Activated naive CD4-positive, alpha-beta T cell treated with anti-CD3 and anti-CD28 coated beads for 36 hours (primary cell): ENCODE data around the gene GPR21. TPM values are rescaled to one million over a fixed set of nuclear protein-coding genes. Genes with fewer than 3 reads are reported as not detected.

Source experiments
- CTCF ChIA-PET: fragments of 350-600 bp; sonication (Branson Sonifier 250); formaldehyde crosslinking; loops from one replicate; lab custom pipeline; 2021; ENCODE audit warnings: antibody characterized with exemption; lab: Charles Lee
- DNase-seq: peaks from one replicate; pipeline ENCODE4 v3.0.0-alpha.2; 2020
- H3K27ac Mint-ChIP-seq: one replicate; pipeline ENCODE4 v1.8.0; 2021; ENCODE audit warnings: mild to moderate bottlenecking, mixed read lengths
- H3K27me3 Mint-ChIP-seq: one replicate; pipeline ENCODE4 v1.8.0; 2021; ENCODE audit warnings: low read depth, mixed read lengths
- H3K36me3 Mint-ChIP-seq: one replicate; pipeline ENCODE4 v1.8.0; 2021; ENCODE audit warnings: low read depth, mixed read lengths
- H3K4me1 Mint-ChIP-seq: one replicate; pipeline ENCODE4 v1.8.0; 2021; ENCODE audit warnings: low read depth, mixed read lengths
- H3K4me3 Mint-ChIP-seq: one replicate; pipeline ENCODE4 v1.8.0; 2021; ENCODE audit warnings: mild to moderate bottlenecking, moderate library complexity, mixed read lengths
- H3K9me3 Mint-ChIP-seq: one replicate; pipeline ENCODE4 v1.8.0; 2021; ENCODE audit warnings: mixed read lengths
- intact Hi-C: fragments of 100-400 bp; cut with micrococcal nuclease; formaldehyde crosslinking; loops from one replicate; pipeline ENCODE4 v1.15.1; 2023
- total RNA-seq, 2 experiments: library from RNA; stranded (reverse); gene quantifications; one replicate each; pipeline ENCODE4 v1.2.3, GENCODE V29; 2021

Gene GPR21
- total RNA-seq, 2 experiments from 2014 or later: 0.32 to 0.50 TPM

DNA sequence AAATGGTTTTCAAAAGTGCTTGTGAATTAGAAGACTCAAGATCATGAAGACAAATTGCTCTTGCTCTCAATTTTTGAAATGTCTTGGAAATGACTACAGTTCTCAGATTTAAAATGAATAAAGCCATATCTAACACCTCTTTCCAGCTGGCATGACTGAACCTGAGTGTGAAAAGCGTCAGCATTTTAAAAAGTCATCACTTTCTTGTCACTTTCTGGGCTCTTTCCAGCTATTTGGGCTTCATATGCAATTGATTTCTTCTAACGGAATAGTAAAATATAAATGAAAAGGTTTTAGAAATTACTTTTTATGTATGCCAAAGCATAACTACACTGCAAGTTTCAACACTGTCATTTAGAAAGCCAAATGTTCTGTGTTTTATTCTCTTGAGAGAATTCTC lies 2.3 kb downstream of the GPR21 start:
- Mint-ChIP-seq H3K27ac (no peak overlapping the region), H3K36me3 (peaks cover 2% of the 10 kb centered on the region)

DNA sequence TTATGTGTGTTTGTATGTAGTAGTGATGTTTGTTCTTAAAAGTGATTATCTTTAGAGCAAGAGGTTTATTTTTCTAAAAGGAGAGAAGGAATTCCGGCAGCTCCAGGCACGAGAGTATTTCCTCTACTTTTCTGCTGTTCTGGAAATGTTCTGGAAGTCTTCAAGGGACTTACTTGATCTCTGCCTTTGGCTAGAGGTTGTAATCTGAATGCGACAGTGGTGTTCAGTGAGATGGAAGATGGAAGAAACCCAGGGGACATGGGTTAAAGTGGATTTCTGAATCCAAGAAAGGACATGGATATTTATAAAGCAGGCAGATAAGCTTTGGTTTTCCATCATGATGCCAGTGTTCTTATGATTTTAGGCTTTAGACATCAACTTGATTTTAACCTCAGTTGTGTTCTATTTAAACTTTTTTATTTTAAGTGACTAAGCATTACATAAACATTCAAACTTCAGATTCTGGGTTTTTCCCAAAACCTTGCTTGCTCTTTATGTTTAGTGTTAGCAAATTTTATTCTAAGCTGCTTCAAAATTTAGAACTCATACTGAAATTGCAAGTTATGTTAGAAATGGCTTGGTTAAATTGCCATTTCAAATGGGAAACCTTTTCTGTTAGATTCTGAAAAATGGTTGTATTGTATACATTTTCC lies 3.6 kb downstream of the GPR21 start:
- Mint-ChIP-seq H3K36me3 (peaks cover 5% of the 10 kb centered on the region), H3K4me1 (peaks cover 6% of the 10 kb centered on the region), H3K27me3 (no peaks in the 10 kb centered on the region), H3K27ac (no peak overlapping the region), H3K9me3 (no peaks in the 10 kb centered on the region), H3K4me3 (no peak overlapping the region)
- intact Hi-C loops: no loop called here
- no peak for DNase-seq
- CTCF ChIA-PET: no interaction called here

More for the DNA sequence above, 2.3 kb downstream of the GPR21 start:
- Mint-ChIP-seq H3K27me3 (no peaks in the 10 kb centered on the region), H3K4me3 (no peak overlapping the region), H3K9me3 (no peaks in the 10 kb centered on the region), H3K4me1 (peaks cover 6% of the 10 kb centered on the region)
- intact Hi-C loops: no loop called here
- CTCF ChIA-PET: interaction anchor here (0.7 kb wide), 2 partner anchors 13 to 17 kb away, joined by 3 read pairs; no protein-coding TSS in a partner anchor
- no peak for DNase-seq

- Mint-ChIP-seq H3K27me3 (no peaks in the 10 kb centered on the region), H3K9me3 (peaks cover 2% of the 10 kb centered on the region), H3K27ac (no peak overlapping the region), H3K4me1 (peaks cover 6% of the 10 kb centered on the region), H3K4me3 (no peak overlapping the region), H3K36me3 (peaks cover 13% of the 10 kb centered on the region)
- CTCF ChIA-PET: no interaction called here
- intact Hi-C loops: no loop called here
- no peak for DNase-seq
Observed at GRCh38 chr9:123039617-123040219, 6.3 kb downstream of the GPR21 start.

GRCh38 chr9:123040801-123041200 lies 7.3 kb downstream of the GPR21 start:
- Mint-ChIP-seq H3K27ac (no peak overlapping the region), H3K36me3 (peaks cover 10% of the 10 kb centered on the region), H3K4me1 (peaks cover 6% of the 10 kb centered on the region), H3K27me3 (no peaks in the 10 kb centered on the region), H3K4me3 (no peak overlapping the region), H3K9me3 (peaks cover 2% of the 10 kb centered on the region)
- no peak for DNase-seq
- CTCF ChIA-PET: no interaction called here
- intact Hi-C loops: no loop called here

DNA sequence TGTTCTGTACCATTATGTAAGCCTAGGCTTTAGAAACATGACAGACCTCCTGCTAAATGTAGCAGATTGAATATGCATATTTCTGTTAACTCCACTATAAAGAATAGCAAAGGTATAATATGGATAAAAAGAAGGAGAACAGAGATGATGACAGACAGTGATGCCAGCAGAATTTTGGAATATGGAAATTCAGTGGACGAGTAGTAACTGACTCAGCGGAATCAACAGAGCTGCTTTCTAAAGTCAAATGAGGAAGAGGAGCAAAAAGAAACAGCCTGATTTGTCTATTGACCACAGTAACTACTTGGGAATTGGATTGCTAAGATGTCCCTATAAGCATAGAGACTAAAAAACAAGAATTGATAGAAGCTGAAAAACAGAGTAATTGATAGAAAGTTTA lies 8.0 kb downstream of the GPR21 start:
- Mint-ChIP-seq H3K4me1 (peaks cover 6% of the 10 kb centered on the region), H3K27ac (no peak overlapping the region), H3K36me3 (peaks cover 10% of the 10 kb centered on the region), H3K9me3 (peaks cover 2% of the 10 kb centered on the region), H3K27me3 (no peaks in the 10 kb centered on the region), H3K4me3 (no peak overlapping the region)
- no peak for DNase-seq
- intact Hi-C loops: no loop called here
- CTCF ChIA-PET: interaction anchor here (0.6 kb wide), 1 partner anchor 699 kb away, joined by 4 read pairs; no protein-coding TSS in a partner anchor

GRCh38 chr9:123043081-123043939 lies 9.8 kb downstream of the GPR21 start:
- no peak overlapping the region for H3K27ac Mint-ChIP-seq
- H3K36me3 Mint-ChIP-seq: peaks cover 10% of the 10 kb centered on the region
- H3K4me3 Mint-ChIP-seq: no peak overlapping the region
- H3K4me1 Mint-ChIP-seq: no peaks in the 10 kb centered on the region
- CTCF ChIA-PET: no interaction called here
- intact Hi-C loops: no loop called here
- peaks cover 2% of the 10 kb centered on the region for H3K9me3 Mint-ChIP-seq
- no peaks in the 10 kb centered on the region for H3K27me3 Mint-ChIP-seq
- no peak for DNase-seq

DNA sequence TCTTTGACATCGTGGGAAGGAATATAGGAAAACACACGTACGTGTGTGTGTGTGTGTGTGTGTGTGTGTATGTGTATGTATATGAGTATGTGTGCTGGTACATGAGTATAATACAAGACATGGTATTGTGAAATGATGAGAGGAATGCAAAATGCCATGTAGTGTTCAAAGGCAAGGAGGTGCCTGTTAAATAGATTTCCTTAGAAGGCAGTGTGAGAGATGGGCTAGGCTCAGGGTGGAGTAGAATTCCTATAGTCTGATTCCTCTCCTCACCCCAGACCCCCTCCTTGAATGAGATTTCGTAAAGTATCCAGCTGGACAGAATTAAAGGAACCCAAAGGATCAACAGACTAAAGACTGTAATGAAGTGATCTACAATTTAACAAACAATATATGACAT lies 11.1 kb downstream of the GPR21 start:
- peaks cover 2% of the 10 kb centered on the region for H3K9me3 Mint-ChIP-seq
- no peaks in the 10 kb centered on the region for H3K27me3 Mint-ChIP-seq
- CTCF ChIA-PET: no interaction called here
- no peaks in the 10 kb centered on the region for H3K4me1 Mint-ChIP-seq
- H3K27ac Mint-ChIP-seq: no peak overlapping the region
- H3K36me3 Mint-ChIP-seq: peaks cover 10% of the 10 kb centered on the region
- no peak for DNase-seq
- intact Hi-C loops: no loop called here
- no peak overlapping the region for H3K4me3 Mint-ChIP-seq

GRCh38 chr9:123046406-123047195 lies 13.1 kb downstream of the GPR21 start:
- Mint-ChIP-seq H3K4me1 (no peaks in the 10 kb centered on the region), H3K4me3 (no peak overlapping the region), H3K9me3 (peaks cover 2% of the 10 kb centered on the region), H3K27me3 (no peaks in the 10 kb centered on the region), H3K27ac (no peak overlapping the region), H3K36me3 (peaks cover 8% of the 10 kb centered on the region)
- CTCF ChIA-PET: interaction anchor here (0.6 kb wide), 1 partner anchor 145 kb away, joined by 3 read pairs; no protein-coding TSS in a partner anchor
- intact Hi-C loops: no loop called here
- DNase-seq: no peak

DNA sequence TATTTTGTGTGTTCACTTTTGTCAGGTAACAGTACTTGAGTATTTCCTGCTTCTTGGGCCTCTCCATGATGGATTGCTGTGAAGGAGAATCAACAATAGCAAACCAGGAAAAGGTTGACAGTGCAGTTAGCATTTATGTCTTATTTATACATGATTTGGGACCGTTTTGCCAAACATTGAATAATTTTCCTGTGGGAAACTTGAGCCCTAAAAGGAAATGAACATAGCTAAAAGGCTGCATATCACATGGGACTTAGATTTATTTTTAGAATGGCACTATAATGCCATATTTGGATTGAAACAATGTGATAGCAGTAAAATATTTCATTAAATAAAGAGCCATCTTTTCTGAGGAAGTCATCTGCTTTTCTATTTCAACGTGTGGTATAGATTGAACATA lies 15.3 kb downstream of the GPR21 start:
- no peak for DNase-seq
- Mint-ChIP-seq H3K4me1 (peaks cover 2% of the 10 kb centered on the region), H3K4me3 (no peak overlapping the region), H3K36me3 (no peaks in the 10 kb centered on the region), H3K27me3 (no peaks in the 10 kb centered on the region), H3K9me3 (no peaks in the 10 kb centered on the region), H3K27ac (no peak overlapping the region)
- CTCF ChIA-PET: interaction anchor here (0.5 kb wide), 2 partner anchors 12 to 125 kb away, joined by 3 to 6 read pairs; no protein-coding TSS in a partner anchor
- intact Hi-C loops: no loop called here

DNA sequence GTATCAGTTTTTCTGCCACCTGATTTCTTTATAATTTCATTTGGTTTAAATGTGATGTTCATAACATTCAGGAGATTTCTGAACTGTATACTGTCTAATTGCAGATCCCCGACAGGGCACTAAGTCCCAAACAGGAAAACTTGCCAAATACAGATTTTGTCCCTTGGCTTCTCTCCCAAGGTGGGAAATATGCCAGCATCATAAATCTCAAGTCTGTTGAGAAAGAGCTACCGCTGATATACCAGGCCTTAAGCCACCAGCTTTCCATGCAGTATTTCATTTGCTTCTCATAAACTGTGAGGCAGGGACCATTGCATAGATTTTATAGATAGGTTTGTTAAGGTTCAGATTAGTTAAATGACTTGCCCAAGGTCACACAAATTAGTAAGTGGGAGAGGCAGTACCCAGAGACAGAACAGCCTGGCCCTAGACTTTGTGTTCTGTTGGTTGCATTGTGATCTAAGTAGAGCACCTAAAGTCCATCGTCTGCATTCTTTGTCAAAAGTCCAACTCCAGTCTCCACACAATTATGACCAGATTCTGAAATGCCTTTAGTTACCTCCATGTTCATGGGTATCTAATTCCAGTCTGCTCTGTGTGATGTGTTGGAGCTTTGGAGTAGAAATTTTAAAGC lies 16.2 kb downstream of the GPR21 start:
- Mint-ChIP-seq H3K36me3 (no peaks in the 10 kb centered on the region), H3K4me3 (no peak overlapping the region), H3K27ac (no peak overlapping the region), H3K27me3 (no peaks in the 10 kb centered on the region), H3K4me1 (peaks cover 2% of the 10 kb centered on the region), H3K9me3 (no peaks in the 10 kb centered on the region)
- intact Hi-C loops: no loop called here
- CTCF ChIA-PET: interaction anchor here (0.5 kb wide), 2 partner anchors 13 to 125 kb away, joined by 3 to 6 read pairs; no protein-coding TSS in a partner anchor
- no peak for DNase-seq

GRCh38 chr9:123053046-123053445 lies 19.6 kb downstream of the GPR21 start:
- no peaks in the 10 kb centered on the region for H3K9me3 Mint-ChIP-seq
- H3K36me3 Mint-ChIP-seq: no peaks in the 10 kb centered on the region

More at GRCh38 chr9:123053046-123053445, 19.6 kb downstream of the GPR21 start:
- Mint-ChIP-seq H3K4me3 (no peak overlapping the region), H3K27ac (no peak overlapping the region), H3K4me1 (peaks cover 2% of the 10 kb centered on the region), H3K27me3 (no peaks in the 10 kb centered on the region)
- CTCF ChIA-PET: no interaction called here
- DNase-seq: no peak
- intact Hi-C loops: no loop called here
